ENCODE measurements around the gene BTNL2. TPM values are rescaled to one million over a fixed set of nuclear protein-coding genes. Genes with fewer than 3 reads are reported as not detected.

BTNL2 gene, protein sequence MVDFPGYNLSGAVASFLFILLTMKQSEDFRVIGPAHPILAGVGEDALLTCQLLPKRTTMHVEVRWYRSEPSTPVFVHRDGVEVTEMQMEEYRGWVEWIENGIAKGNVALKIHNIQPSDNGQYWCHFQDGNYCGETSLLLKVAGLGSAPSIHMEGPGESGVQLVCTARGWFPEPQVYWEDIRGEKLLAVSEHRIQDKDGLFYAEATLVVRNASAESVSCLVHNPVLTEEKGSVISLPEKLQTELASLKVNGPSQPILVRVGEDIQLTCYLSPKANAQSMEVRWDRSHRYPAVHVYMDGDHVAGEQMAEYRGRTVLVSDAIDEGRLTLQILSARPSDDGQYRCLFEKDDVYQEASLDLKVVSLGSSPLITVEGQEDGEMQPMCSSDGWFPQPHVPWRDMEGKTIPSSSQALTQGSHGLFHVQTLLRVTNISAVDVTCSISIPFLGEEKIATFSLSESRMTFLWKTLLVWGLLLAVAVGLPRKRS
- total RNA-seq, result not detected

DNA sequence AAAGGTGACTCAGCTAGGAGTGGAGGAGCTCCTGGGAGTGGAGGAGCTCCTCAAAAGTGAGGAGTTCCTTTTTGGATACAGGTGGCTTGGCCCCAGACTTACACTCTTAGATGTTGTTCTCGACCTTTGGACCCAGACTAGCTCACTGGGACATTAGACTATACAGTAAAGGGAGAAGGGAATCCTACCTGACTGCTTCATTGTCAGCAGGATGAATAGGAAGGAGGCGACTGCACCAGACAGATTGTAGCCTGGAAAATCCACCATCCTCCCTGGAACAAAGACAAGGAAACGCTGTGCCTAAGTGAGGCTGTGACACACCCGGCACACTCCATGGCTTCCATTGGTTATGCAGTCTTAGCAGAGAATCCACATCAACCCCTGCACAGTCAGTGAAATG is at the start of gene BTNL2:
Gene BTNL2, minus strand, starts transcription at position 325 of the 400 bp plus-strand sequence. Its CDS starts 58 bp downstream, at position 267.
- ATAC-seq (ENCODE audit: insufficient number of reproducible peaks, low FRiP score, low read depth) (no peak), DNase-seq (ENCODE audit: low spot score) (no peak)
- no peak within 1 kb of the TSS for H3K27ac ChIP-seq
- H3K27me3 ChIP-seq (replicated peaks; ENCODE audit: insufficient read depth), result no peaks in the 10 kb centered on the region
- H3K4me1 ChIP-seq (ENCODE audit: control insufficient read depth in 1 of 2, low read depth in 2 of 2), result no peaks in the 10 kb centered on the region
- H3K36me3 ChIP-seq, result no peaks in the 10 kb centered on the region
- no peak within 1 kb of the TSS for H3K4me3 ChIP-seq
- TF ChIP-seq, protein P1, sequence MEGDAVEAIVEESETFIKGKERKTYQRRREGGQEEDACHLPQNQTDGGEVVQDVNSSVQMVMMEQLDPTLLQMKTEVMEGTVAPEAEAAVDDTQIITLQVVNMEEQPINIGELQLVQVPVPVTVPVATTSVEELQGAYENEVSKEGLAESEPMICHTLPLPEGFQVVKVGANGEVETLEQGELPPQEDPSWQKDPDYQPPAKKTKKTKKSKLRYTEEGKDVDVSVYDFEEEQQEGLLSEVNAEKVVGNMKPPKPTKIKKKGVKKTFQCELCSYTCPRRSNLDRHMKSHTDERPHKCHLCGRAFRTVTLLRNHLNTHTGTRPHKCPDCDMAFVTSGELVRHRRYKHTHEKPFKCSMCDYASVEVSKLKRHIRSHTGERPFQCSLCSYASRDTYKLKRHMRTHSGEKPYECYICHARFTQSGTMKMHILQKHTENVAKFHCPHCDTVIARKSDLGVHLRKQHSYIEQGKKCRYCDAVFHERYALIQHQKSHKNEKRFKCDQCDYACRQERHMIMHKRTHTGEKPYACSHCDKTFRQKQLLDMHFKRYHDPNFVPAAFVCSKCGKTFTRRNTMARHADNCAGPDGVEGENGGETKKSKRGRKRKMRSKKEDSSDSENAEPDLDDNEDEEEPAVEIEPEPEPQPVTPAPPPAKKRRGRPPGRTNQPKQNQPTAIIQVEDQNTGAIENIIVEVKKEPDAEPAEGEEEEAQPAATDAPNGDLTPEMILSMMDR (IDR thresholded peaks at IDR 0.05), result no peak
- no peaks in the 10 kb centered on the region for H3K9me3 ChIP-seq

DNA sequence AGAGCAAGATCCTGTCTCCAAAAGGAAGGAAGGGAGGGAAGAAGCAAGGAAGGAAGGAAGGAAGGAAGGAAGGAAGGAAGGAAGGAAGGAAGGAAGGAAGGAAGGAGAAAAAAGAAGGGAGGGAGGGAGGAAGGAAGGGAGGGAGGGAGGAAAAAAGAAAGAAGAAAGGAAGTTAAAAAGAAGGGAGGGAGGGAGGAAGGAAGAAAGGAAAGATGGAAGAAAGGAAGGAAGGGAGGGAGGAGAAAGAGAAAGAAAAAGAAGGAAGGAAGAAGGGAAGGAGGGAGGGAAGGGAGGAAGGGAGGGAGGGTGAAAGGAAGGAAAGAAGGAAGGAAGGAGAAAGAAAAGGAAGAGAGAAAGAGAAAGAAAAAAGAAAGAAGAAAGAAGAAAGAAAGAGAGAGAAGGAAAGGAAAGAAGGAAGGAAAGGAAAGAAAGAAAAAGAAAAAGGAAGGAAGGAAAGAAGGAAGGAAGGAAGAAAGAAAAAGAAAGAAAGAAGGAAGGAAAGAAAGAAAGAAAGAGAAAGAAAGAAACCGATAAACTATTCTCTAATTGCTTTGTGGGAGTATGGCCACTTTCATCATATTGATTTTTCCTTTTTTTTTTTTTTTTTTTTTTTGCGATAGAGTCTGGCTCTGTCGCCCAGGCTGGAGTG is 42.2 kb upstream of the BTNL2 start:
- ATAC-seq (ENCODE audit: insufficient number of reproducible peaks, low FRiP score, low read depth) (no peak), DNase-seq (ENCODE audit: low spot score) (no peak)
- no peaks in the 10 kb centered on the region for H3K27me3 ChIP-seq (replicated peaks; ENCODE audit: insufficient read depth)
- TF ChIP-seq, protein P1 (IDR thresholded peaks at IDR 0.05), result no peak
- H3K4me1 ChIP-seq (ENCODE audit: control insufficient read depth in 1 of 2, low read depth in 2 of 2), result no peaks in the 10 kb centered on the region
- no peaks in the 10 kb centered on the region for H3K9me3 ChIP-seq
- no peak overlapping the region for H3K4me3 ChIP-seq
- no peak overlapping the region for H3K27ac ChIP-seq
- H3K36me3 ChIP-seq, result no peaks in the 10 kb centered on the region

DNA sequence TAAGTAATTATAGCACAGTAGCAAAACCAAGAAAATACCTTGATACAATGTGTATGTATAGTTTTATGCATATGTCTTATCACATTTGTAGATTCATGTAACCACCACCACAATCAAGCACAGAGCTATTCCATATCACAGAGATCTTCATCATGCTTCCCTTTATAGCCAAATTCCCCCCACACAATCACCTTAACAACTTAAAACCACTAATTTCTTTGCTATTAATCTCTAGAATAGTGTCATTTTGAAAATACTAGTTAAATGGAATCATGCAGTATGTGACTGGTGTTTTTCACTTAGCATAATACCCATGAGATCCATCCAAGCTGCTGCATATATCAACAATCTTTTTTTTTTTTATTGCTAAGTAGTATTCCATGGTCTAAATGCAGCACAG is 41.0 kb upstream of the BTNL2 start:
- Histone ChIP-seq H3K36me3 (no peaks in the 10 kb centered on the region), H3K4me1 (ENCODE audit: control insufficient read depth in 1 of 2, low read depth in 2 of 2) (no peaks in the 10 kb centered on the region), H3K9me3 (no peaks in the 10 kb centered on the region), H3K4me3 (no peak overlapping the region), H3K27me3 (replicated peaks; ENCODE audit: insufficient read depth) (no peaks in the 10 kb centered on the region), H3K27ac (no peak overlapping the region)
- TF ChIP-seq, protein P1 (IDR thresholded peaks at IDR 0.05), result no peak
- ATAC-seq (ENCODE audit: insufficient number of reproducible peaks, low FRiP score, low read depth), result no peak
- no peak for DNase-seq (ENCODE audit: low spot score)

DNA sequence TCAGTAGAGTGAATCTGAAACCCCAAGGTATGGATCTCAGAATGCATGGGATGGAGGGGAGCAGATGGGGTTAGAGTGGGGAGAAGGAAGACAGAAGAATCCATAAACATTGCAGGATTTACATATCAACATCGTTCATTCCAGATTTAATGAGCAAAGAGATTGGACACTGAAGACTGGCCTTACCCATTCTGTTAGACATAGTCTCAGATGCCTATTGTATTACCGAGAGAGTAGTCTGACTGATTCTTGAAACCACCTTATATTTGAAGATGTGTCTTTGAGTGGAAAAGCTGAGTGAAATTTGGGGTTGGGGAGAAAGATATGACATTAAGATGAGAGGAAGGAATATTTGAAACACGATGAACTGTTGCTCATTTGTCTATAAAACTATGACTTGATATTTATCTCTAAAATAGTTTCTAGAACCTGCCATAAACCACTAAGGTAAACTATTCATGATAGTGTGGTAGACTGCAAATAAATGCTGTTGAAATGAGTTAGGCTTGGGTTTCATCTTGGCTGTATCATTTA is 38.4 kb upstream of the BTNL2 start:
- no peak overlapping the region for H3K4me3 ChIP-seq
- no peaks in the 10 kb centered on the region for H3K4me1 ChIP-seq (ENCODE audit: control insufficient read depth in 1 of 2, low read depth in 2 of 2)
- no peaks in the 10 kb centered on the region for H3K9me3 ChIP-seq
- no peaks in the 10 kb centered on the region for H3K27me3 ChIP-seq (replicated peaks; ENCODE audit: insufficient read depth)
- DNase-seq (ENCODE audit: low spot score) (no peak), ATAC-seq (ENCODE audit: insufficient number of reproducible peaks, low FRiP score, low read depth) (no peak)
- H3K36me3 ChIP-seq, result no peaks in the 10 kb centered on the region
- TF ChIP-seq, protein P1 (IDR thresholded peaks at IDR 0.05), result no peak
- H3K27ac ChIP-seq, result no peak overlapping the region

DNA sequence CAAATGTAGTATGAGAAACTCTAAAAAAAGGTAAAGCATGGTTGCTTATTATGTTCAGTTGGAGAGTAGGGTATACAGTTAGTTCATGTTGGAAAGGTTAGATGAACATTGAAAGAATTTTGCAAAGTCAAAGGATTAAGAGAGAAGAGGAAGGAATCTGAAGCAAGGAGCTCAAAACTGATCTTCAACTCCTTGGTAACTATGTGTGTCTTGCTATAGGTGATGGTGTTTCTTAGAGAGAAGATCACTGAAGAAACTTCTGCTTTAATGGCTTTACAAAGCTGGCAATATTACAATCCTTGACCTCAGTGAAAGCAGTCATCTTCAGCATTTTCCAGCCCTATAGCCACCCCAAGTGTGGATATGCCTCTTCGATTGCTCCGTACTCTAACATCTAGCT is 37.5 kb upstream of the BTNL2 start:
- no peak for ATAC-seq (ENCODE audit: insufficient number of reproducible peaks, low FRiP score, low read depth)
- TF ChIP-seq, protein P1 (IDR thresholded peaks at IDR 0.05), result no peak
- Histone ChIP-seq H3K27ac (no peak overlapping the region), H3K4me3 (no peak overlapping the region), H3K36me3 (no peaks in the 10 kb centered on the region), H3K27me3 (replicated peaks; ENCODE audit: insufficient read depth) (no peaks in the 10 kb centered on the region), H3K4me1 (ENCODE audit: control insufficient read depth in 1 of 2, low read depth in 2 of 2) (no peaks in the 10 kb centered on the region), H3K9me3 (no peaks in the 10 kb centered on the region)
- no peak for DNase-seq (ENCODE audit: low spot score)

All from thoracic aorta (tissue), 2 donors.